ENCODE data around the gene MAPK9. TPM values are rescaled to one million over a fixed set of nuclear protein-coding genes. Genes with fewer than 3 reads are reported as not detected.
"Not testable (repeated sequence)": the region's sequence is repeated elsewhere in the genome, so short reads cannot be mapped to it uniquely, and the experiment has no call there.

Gene MAPK9
- total RNA-seq, 1 donor from 2014 or later = 27.4 TPM

DNA sequence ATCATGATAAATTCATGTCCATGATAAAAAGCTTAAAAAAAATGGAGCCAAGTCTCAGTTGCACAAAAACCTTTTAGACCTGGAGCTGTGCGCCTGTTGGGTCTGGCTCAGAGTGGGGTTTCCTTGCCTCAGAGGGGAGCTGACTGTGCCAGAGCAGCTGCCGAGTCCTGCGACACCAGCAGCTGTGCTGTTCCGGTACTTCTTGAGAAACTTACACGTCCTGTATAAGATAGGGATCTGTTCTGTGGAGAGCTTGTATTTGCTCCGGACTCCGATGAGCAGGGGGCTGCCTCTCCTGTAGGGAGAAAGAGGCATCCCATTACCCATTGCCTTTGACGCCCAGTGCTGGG lies 32.7 kb upstream of the MAPK9 start:
- no peak for DNase-seq

- DNase-seq = no peak
Observed at GRCh38 chr5:180323941-180324600, 32.2 kb upstream of the MAPK9 start.

GRCh38 chr5:180323160-180323559 lies 31.3 kb upstream of the MAPK9 start:
- DNase-seq = no peak

DNA sequence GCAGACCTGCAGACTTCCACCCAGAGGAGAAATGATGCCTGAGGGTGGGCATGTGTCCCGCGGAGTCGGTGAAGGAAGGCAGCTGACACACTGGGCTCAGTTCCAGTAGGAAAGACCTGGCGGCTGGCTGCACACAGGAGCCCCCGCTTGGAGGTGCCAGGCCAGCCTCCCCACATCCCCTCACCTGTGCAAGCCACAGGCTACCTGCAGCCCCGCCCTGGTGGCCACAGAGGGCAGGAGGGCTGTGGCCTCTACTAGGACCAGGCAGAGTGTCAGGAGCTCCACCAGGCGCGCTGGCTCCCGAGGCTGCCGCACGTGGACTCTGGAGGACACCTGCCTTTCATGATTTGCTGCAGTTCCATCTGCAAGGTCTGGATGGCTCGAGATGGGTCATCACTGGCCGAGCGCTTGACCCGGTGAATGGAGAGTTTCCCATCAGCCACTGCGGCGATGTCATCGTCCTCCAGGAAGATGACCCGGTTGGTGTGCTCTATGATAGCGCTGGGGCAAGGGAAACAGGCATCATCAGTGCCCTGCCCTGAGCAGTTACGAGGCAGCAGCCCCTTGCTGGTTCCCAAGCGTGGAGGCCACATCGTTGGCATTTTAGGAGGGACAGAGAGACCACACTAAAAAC lies 26.7 kb upstream of the MAPK9 start:
- DNase-seq = no peak

DNA sequence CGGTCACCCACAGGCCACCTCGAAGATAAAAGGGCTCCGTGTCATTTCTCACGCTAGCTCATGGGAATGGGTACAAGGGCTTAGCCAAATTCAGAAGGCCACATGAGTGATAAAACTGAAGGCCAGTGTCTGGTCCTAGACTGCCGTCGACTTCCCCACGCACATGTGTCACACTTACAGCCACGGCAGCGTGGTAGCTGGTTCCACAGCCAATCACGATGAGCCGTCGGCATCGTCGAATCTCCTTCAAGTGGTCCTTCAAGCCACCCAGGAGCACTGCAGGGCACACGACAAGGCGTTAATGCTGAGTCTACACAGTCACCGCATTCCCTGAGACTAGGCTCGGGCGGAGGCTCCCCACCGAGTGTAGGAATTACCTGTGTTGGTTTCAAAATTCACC lies 24.7 kb upstream of the MAPK9 start:
- no peak for DNase-seq

DNA sequence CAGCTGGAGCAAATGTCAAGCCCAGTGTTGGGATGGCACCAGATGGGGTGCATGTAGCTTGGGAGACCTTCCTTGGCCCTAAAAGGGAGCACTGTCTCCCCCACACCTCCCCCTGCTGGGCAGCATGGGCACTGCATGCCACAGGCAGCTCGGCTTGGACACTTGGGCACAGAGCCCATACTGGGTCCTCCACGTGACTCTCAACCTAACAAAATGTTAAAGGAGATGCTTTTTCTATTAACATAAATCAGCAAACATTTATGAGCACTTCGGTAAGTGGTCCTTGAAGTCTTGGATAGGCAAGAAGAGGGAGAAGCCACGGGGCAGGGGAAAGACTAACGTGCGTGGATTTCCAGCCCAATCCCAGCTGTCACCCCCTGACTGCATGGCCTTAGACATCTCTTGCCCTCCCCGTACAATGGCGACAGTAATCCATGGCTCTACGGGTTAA lies 23.9 kb upstream of the MAPK9 start:
- DNase-seq = peak; percentile 77

DNA sequence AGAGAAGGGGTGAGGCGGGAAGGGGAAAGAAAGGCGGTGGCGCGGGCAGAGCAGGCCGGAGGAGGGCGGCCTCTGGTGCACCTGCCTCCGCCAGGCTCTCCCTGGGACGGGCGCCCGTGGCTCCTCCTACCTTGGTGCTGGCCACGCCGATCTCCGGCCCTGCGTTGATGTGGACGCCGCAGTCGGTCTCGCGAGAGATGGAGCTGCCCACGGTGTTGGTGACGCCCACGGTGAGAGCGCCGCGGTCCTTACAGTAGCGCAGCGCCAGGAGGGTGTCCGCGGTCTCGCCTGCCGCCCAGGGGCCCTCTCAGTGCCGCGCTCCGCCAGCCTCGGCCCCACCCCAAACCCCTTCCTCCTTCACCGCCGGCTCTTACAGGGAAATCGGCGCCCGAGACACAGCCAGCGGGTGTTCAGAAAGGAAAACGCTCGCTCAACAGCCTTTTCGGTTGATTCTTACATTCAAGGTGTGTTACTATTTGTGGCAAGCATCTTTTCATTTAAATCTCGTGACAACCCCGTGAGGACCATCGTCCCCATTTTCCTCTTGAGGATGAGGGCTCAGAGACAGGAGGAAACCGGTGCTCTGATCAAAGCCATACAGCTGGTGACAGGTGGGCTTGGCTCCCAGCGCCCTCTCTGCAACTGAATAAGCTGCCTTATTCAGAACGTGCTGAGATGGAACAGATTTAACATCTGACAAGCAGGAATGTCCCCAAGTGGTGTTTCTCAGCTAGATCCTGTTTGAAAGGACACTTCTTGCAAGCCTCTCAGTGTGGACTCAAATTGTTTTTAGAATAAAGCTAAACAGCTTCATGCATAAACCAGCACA lies 22.0 kb upstream of the MAPK9 start:
- peak; percentile 83 for DNase-seq

- DNase-seq = no peak
Observed at GRCh38 chr5:180311216-180311615, 19.3 kb upstream of the MAPK9 start.

DNA sequence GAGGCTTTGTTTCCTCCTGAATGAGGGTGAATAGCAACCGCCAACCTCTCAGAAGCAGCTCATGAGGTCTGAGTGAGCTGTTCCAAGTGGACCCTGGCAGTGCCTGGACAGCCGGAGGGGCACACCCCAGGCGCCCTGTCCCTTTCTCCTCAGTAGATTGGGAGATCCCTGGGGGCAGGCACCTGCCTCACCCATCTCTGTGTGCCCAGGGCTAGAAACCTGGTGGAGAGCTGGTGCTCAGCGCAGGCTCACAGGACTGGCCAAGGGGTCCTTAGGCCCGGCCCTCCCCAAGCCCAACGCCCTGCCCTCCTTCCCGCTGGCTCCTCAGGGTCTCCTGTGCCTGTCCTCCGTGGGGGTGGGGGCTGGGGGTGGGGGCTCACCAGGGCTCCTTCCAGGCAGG lies 14.9 kb upstream of the MAPK9 start:
- no peak for DNase-seq

- DNase-seq = no peak
Observed at GRCh38 chr5:180305481-180305880, 13.6 kb upstream of the MAPK9 start.

- no peak for DNase-seq
Observed at GRCh38 chr5:180304431-180305375, 12.8 kb upstream of the MAPK9 start.

DNA sequence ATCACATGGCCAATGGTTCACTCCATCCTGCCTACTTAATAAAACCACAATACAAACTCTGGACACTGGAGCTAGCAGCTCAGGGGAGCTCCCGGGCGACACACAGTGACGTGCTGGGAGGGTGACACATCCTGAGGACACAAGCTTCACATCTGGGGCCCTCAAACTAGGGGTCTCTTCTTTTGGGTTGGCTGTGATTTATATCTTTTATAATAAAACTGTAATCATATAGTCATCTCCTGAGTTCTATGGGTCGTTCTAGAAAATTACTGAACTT lies 12.1 kb upstream of the MAPK9 start:
- DNase-seq = no peak

DNA sequence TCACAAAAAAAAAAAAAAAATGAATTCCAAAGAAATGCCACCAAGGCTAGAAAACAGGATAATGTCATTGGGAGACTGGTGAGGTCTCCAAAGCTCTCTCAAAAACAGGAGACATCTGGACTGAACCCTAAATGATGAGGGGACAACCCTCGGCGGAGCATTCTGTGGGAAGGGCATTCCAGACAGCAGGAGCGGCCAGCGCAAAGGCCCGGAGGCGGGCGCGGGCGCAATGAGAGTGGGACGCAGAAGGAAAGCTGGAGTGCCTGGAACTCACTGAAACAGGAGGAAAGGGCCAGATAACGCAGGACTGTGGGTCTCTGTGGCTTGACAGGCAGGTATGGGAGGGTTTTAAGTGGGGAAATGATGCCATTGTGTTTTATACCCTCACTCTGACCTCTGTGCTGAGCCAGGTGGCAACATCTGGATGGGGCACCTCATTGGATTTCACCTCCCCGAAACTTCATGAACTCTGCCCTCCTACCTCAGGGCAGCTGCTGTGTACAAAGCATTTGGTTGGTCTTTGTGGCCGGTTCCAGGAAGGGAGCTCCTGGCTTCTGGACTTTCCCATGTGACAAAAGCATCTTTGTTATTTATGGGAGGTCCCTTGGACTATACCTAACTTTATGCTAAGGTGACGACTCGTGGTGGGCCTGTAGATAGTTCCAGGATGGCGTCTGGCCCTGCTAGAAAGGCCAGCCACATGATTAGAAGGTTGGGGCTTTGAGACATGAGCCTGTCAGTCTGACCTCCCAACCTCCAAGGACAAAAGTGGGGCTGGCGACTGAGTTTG lies 11.5 kb upstream of the MAPK9 start:
- DNase-seq = no peak

DNA sequence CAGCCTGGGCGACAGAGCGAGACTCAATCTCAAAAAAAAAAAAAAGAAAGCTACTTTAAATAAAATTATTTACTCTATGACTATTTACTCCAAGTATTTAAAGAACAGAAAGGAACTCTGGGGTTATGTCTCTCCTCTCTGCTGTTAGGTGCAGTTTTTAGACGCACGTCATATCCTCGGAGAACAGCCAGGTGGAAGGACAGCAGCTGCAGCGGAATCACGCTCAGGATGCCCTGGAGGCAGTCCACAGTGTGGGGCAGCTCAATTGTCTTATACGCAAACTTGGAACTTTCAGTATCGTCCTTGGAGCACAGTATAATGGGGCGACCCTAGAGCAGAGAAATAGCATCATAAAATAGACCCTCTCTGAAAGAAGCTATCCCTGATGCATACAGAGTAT lies 10.4 kb upstream of the MAPK9 start:
- no peak for DNase-seq

GRCh38 chr5:180301253-180301652 lies 9.4 kb upstream of the MAPK9 start:
- DNase-seq = no peak

DNA sequence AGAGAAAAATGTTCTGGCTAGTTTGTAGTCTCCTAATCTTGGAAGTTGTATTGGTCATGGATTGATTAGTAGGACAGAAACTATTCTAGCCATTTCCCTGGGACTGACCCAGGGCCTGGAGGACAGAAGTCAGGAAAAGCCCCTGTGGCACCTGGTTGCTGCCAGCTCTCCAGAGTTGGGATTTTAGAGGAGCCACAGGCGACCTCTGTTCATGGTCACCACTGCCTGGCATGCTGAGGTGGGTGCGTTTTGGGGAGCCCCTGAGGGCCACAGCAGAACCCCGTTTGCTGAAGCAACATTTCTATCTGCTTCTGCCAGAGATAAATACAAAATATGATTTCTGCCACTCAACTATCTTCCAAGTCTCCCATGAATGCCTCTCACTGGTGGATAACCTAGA lies 7.6 kb upstream of the MAPK9 start:
- DNase-seq = no peak

GRCh38 chr5:180299014-180299413 lies 7.1 kb upstream of the MAPK9 start:
- not testable (repeated sequence) for DNase-seq

DNA sequence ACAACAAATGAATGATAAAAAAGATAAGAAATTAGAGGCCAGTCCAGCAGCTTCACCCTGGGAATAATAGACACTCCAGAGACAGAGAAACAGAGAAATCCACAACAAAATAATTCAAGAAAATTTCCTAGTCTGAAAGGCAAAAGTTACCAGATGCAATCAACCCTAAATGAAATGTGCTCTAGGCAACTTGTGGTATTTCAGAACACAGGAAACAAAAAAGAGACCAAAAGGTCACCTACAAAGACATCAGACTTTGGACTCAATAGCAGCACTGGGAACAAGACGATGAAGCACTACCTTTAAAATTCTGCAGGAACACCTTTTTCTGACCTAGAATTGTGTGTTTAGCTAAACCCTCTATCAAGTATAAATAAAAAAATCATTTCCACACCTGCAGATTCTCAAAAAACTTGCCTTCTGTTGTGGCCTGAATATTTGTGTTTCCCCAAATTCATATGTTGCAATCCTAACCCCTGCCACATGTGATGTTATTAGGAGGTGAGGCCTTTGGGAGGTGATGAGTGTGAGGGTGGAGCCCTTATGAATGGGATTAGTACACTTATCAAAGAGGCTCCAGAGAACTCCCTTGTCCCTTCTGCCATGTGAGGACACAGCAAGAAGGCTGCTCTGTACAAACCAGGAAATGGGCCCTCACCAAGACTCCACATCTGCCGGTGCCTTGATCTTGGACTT lies 5.9 kb upstream of the MAPK9 start:
- DNase-seq = no peak

- DNase-seq = no peak
Observed at GRCh38 chr5:180296771-180297170, 4.9 kb upstream of the MAPK9 start.

GRCh38 chr5:180294913-180295555 lies 3.2 kb upstream of the MAPK9 start:
- no peak for DNase-seq

DNA sequence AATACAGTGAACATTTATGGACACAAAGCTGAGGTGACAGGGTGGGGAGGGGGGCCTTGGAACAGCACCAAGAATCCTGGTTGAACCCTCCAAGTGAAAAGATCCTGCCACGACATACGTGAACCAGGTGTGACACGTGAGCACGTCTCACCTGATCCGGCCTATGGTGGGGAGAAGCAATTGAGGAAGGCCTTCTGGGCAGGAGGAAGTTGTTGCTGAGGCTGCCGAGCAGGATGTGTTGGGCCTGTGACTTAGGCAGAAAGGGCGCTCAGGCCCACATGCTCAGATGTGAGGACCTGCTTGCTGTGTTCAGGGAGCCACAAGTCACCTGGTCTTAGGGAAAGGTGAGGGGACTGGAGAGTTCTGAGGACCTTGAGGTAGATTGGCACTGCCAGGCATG lies 2.5 kb upstream of the MAPK9 start:
- no peak for DNase-seq

Data from dermis blood vessel endothelial cell (primary cell).